PFSK-1 (cell line): Measurements from ENCODE around the gene CTRB1.

ENCODE experiments used
- FOXP2 ChIP-seq: optimal IDR thresholded peaks from 2 replicates; pipeline ENCODE3; 2011; ENCODE audit warnings: borderline replicate concordance, control low read depth, inconsistent platforms; ENCODE audit not compliant: insufficient read depth; ENCODE audit errors: extremely low read length, extremely low read depth
- POLR2AphosphoS5 ChIP-seq: IDR thresholded peaks from 2 replicates; pipeline ENCODE4 v1.6.1; 2012; ENCODE audit warnings: low read depth, mild to moderate bottlenecking, control low read depth, low read length, moderate library complexity
- SIN3A ChIP-seq: IDR thresholded peaks from 2 replicates; pipeline ENCODE4 v1.6.1; 2012; ENCODE audit warnings: mild to moderate bottlenecking, low read length, moderate library complexity, borderline replicate concordance; ENCODE audit not compliant: insufficient read depth
- TAF1 ChIP-seq: IDR thresholded peaks from 2 replicates; pipeline ENCODE4 v1.6.1; 2012; ENCODE audit warnings: low read length, control low read depth, borderline replicate concordance; ENCODE audit not compliant: insufficient read depth
- TF ChIP-seq, protein P1 (sequence below), 2 experiments: IDR thresholded peaks; 2 replicates each; pipeline versions ENCODE4 v1.6.1 to v1.8.0; 2011 to 2012; ENCODE audit warnings: low read depth in 2 of 2, low read length in 2 of 2, control low read depth in 1 of 2, inconsistent platforms in 1 of 2, mild to moderate bottlenecking in 1 of 2, moderate library complexity in 1 of 2; ENCODE audit not compliant: insufficient read depth in 1 of 2

The CTRB1 gene

DNA sequence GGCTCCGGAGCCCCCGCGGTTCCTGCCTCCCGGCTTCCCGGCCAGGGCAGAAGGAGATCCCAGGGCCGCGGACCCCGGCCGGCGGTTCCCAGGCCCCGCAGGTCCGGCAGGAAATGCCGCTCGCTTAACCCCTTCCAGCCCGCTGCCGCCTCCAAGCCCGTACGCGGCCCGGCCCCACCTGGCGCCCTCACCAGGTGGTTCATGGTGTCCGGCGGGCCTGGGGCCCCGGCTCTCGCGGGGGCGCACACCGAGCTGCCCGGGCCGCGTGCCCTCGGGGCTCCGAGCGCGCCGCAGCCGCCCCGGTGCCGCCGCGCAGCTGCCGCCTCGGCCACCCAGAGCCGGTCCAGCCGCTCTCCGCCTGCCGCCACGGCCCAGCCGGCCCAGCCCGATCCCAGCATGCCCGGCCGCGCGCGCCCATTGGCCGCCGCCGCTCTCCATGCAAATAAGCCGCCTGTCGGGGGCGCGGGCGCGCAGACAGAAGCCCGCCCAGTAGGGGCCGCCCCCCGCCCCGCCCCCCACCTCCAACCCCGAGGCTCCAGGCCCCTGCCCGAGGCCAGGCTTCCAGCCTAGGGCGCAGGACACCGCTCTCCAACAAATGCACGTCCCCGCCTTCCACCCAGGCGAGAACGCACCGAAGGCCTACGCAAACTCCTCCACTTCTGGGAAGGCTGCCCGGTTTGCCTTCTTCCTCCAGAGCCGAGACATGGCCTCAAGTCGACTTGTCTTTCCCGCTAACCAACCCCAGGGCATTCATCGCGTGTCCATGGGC, 32.7 kb downstream of the CTRB1 start, which contains the start of gene BCAR1:
BCAR1 (minus strand) TSS at position 345 of the 769 bp plus-strand sequence; CDS start at position 203, 142 bp downstream.
- TF ChIP-seq FOXP2 (no peak), SIN3A (no peak)

DNA sequence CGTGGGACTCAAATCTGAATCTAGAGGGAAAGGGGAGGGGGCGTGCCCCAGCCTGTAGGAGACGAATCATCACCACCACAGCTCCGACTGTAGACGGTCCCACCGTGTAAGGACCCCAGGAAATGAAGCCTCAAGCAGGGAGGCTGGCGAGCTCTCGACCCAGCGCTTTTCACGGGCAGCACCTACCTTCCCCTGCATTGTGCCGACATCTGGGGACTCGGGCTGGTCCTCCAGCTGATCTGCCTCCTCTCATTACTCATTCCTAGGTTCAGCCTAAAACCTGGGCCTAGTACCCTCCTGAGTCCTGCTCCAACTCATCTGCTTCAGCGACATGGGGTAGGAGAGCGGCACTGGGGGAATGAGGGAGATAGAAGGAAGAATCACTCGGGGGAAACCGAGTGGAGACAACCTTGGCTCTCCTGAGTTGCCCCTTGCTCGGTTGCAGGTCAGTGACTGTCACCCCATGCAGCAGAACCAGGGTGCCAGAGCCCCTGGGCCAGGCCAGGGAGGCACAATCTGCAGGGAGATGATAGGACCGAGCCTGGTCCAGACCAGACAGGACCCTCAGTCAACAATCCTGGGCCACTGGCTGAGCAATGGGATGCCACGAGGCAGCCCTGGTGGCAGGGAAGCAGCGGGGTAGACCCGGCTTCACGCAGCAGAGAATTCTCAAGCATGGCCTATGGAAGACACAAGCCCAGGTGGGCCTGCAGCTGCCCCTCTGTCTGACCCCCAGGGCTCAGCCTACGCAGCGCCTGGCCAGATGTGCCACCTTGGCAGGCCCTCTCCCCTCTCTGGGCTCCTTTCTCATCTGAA, 33.5 kb downstream of the CTRB1 start:
- TF ChIP-seq POLR2AphosphoS5 (no peak), SIN3A (no peak), TAF1 (no peak), FOXP2 (no peak)
- TF ChIP-seq, protein P1, sequence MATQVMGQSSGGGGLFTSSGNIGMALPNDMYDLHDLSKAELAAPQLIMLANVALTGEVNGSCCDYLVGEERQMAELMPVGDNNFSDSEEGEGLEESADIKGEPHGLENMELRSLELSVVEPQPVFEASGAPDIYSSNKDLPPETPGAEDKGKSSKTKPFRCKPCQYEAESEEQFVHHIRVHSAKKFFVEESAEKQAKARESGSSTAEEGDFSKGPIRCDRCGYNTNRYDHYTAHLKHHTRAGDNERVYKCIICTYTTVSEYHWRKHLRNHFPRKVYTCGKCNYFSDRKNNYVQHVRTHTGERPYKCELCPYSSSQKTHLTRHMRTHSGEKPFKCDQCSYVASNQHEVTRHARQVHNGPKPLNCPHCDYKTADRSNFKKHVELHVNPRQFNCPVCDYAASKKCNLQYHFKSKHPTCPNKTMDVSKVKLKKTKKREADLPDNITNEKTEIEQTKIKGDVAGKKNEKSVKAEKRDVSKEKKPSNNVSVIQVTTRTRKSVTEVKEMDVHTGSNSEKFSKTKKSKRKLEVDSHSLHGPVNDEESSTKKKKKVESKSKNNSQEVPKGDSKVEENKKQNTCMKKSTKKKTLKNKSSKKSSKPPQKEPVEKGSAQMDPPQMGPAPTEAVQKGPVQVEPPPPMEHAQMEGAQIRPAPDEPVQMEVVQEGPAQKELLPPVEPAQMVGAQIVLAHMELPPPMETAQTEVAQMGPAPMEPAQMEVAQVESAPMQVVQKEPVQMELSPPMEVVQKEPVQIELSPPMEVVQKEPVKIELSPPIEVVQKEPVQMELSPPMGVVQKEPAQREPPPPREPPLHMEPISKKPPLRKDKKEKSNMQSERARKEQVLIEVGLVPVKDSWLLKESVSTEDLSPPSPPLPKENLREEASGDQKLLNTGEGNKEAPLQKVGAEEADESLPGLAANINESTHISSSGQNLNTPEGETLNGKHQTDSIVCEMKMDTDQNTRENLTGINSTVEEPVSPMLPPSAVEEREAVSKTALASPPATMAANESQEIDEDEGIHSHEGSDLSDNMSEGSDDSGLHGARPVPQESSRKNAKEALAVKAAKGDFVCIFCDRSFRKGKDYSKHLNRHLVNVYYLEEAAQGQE (IDR thresholded peaks at IDR 0.05; ENCODE audit: insufficient read depth in 1 of 2, low read depth in 2 of 2, low read length in 2 of 2): no peak

DNA sequence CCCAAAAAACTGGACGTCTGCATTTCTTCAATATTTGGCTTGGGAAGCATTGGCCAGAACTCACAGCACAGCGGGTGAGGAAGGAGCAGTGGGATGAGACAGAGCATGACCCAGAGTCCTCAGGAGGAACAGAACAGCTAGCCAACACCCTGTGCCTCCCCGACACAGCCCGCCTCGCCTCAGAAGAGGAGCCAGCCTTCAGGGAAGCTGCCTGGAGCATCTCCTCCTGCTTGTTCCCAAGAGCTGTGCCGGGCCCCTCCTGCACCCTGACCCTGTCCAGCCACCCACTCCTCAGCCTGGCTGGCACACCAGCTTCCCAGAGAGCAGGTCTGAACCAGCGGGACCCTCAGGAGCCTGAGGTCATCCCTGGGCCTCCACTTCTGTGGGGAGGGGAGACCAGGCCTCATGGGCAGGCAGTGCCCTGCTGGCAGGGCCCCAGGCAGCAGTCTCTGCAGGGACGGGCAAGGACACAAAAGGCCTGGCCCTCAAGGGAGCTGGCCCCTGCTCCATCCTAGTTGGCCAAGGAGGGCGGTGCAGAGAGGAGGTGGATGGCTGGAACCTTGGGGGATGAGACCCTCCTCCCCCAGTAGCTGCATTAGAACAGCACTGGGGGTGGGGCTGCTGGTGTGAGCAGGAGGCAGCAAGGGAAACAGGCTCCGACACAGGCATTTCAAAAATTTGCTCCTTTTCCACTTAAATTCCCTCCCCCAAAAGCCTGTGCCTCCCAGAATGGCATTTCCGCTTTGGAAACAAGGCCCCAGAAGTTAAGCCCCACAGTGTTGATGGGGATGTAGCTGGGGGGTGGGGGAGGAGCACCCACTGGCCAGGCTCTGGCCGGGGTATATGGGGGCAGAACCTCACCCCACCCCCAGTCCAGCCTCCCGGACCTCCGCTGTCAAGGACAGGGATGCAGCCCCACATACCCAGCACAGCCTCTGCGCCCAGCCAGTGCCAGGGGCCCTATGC, 34.4 kb downstream of the CTRB1 start:
- TF ChIP-seq TAF1: no peak
- TF ChIP-seq FOXP2: no peak
- TF ChIP-seq, protein P1 (IDR thresholded peaks at IDR 0.05; ENCODE audit: insufficient read depth in 1 of 2, low read depth in 2 of 2, low read length in 2 of 2): no peak
- TF ChIP-seq POLR2AphosphoS5: no peak
- TF ChIP-seq SIN3A: no peak

DNA sequence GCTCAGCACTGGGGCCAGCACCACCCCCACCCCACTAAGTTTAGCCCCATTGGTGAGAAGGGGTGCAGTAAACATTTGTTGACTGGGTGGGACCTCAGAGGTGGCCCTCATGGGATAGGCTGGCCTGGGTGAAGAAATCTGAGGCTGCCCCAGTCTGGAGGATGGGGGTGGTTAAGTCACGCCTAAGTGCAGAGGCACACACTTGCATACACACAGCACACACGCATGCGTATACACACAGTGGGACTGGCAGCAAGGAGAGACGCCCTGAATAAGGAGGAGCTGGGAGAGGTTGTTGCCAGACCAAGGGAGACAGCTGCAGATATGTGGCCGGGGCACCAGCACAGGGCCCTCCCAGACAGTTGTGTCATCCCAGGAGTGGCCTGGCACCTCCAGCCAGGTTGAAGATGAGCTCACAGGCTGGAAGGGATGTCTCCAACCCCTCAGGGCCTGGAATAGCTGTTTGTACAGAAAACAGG, 35.6 kb downstream of the CTRB1 start:
- no peak for TF ChIP-seq SIN3A
- TF ChIP-seq, protein P1 (IDR thresholded peaks at IDR 0.05; ENCODE audit: insufficient read depth in 1 of 2, low read depth in 2 of 2, low read length in 2 of 2): no peak
- no peak for TF ChIP-seq FOXP2
- no peak for TF ChIP-seq TAF1
- no peak for TF ChIP-seq POLR2AphosphoS5
